ENCODE data around the gene OR51B6. TPM values are rescaled to one million over a fixed set of nuclear protein-coding genes. Genes with fewer than 3 reads are reported as not detected.

OR51B6 gene
- total and polyA plus RNA-seq, 2 of the 13 experiments (the other 11 are each of a cell fraction or from before 2014, with no cell fraction given), result not detected

DNA sequence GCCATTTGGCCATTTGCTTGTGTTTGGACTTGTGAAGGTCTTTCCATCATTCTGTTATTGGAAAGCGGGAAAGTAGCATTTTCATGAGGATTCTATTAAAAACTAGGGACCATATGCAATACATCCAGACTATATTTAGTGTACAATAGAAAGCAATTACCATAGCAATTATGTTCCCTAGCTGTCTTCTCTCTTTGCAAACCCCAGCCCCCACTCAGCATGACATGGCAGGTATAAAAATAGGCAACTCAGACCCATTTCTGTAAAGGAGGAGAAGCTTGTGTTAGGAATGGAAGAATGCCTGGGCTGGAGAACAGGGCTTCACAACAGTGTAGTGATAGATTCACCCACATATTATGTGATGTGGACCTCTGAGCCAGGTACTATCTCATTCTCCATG, 12.4 kb downstream of the OR51B6 start:
- intact Hi-C loops (cut with micrococcal nuclease; ENCODE audit: unreplicated experiment) (no loop called here), in situ Hi-C loops (cut with HindIII; ENCODE audit: extremely low pct_ligation_motif_present, low pct_unique_long_range_greater_than_20kb) (no loop called here)
- H3K36me3 ChIP-seq (replicated peaks in 1 of 2; ENCODE audit: control insufficient read depth in 1 of 2, insufficient read depth in 2 of 2, low read length in 2 of 2), result no peaks in the 10 kb centered on the region
- 13% methylated on average over 1 of the region's 1 CpG for WGBS (ENCODE audit: low lambda C conversion rate)
- ATAC-seq (no peak), FAIRE-seq (no peak), DNase-seq (ENCODE audit: low spot score) (no peak)
- no peaks in the 10 kb centered on the region for H3K4me1 ChIP-seq (ENCODE audit: insufficient read depth, low read length)
- no peaks in the 10 kb centered on the region for H3K27me3 ChIP-seq (ENCODE audit: control insufficient read depth in 1 of 2, insufficient read depth in 2 of 2, low read length in 2 of 2)
- no TSS peak for BruUV-seq (replicated peaks)
- H3K79me2 ChIP-seq (ENCODE audit: insufficient read depth, low read length), result no peaks in the 10 kb centered on the region
- ChIA-PET CTCF (ENCODE audit: low intra/inter-chr PET ratio, low total read pairs) (no interaction called here), POLR2A (no interaction called here)
- no peak overlapping the region for H3K4me2 ChIP-seq (ENCODE audit: low read depth, low read length)
- no peaks in the 10 kb centered on the region for H3K9me3 ChIP-seq (ENCODE audit: low read length)
- H3K4me3 ChIP-seq (replicated peaks in 1 of 3; ENCODE audit: insufficient read depth in 1 of 3, low read depth in 2 of 3, low read length in 3 of 3), result no peak overlapping the region
- H2AFZ ChIP-seq (ENCODE audit: low read length), result no peak overlapping the region
- no peaks in the 10 kb centered on the region for H4K20me1 ChIP-seq (ENCODE audit: insufficient read depth, low read length)
- no peak for TF ChIP-seq ZNF883 (CRISPR knock-in tag; IDR thresholded peaks at IDR 0.05; ENCODE audit: not compliant biosample characterization)
- no peak for TF ChIP-seq ZNF20 (CRISPR knock-in tag; IDR thresholded peaks at IDR 0.05)
- no peak for TF ChIP-seq MAFF (IDR thresholded peaks at IDR 0.05; ENCODE audit: low read depth, low read length)
- no peak for TF ChIP-seq ATF1 (CRISPR knock-in tag; IDR thresholded peaks at IDR 0.05)
- TF ChIP-seq ZSCAN29 (CRISPR knock-in tag; conservative IDR thresholded peaks at IDR 0.05), result no peak
- TF ChIP-seq SMAD1 (CRISPR knock-in tag; IDR thresholded peaks at IDR 0.05; ENCODE audit: borderline replicate concordance, low read depth), result no peak
- TF ChIP-seq, protein P1, sequence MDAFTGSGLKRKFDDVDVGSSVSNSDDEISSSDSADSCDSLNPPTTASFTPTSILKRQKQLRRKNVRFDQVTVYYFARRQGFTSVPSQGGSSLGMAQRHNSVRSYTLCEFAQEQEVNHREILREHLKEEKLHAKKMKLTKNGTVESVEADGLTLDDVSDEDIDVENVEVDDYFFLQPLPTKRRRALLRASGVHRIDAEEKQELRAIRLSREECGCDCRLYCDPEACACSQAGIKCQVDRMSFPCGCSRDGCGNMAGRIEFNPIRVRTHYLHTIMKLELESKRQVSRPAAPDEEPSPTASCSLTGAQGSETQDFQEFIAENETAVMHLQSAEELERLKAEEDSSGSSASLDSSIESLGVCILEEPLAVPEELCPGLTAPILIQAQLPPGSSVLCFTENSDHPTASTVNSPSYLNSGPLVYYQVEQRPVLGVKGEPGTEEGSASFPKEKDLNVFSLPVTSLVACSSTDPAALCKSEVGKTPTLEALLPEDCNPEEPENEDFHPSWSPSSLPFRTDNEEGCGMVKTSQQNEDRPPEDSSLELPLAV (CRISPR knock-in tag; conservative IDR thresholded peaks at IDR 0.05; ENCODE audit: low read depth), result no peak
- no peak for TF ChIP-seq THYN1 (CRISPR knock-in tag; IDR thresholded peaks at IDR 0.05; ENCODE audit: borderline replicate concordance, low read depth)
- no peak for TF ChIP-seq PHB2 (IDR thresholded peaks at IDR 0.05; ENCODE audit: partially characterized antibody)
- TF ChIP-seq MED8 (CRISPR knock-in tag; IDR thresholded peaks at IDR 0.05; ENCODE audit: insufficient replicate concordance), result no peak
- no peak for TF ChIP-seq ZFP90 (CRISPR knock-in tag; IDR thresholded peaks at IDR 0.05; ENCODE audit: borderline replicate concordance)
- TF ChIP-seq HHEX (CRISPR knock-in tag; IDR thresholded peaks at IDR 0.05), result no peak
- TF ChIP-seq, protein P2, sequence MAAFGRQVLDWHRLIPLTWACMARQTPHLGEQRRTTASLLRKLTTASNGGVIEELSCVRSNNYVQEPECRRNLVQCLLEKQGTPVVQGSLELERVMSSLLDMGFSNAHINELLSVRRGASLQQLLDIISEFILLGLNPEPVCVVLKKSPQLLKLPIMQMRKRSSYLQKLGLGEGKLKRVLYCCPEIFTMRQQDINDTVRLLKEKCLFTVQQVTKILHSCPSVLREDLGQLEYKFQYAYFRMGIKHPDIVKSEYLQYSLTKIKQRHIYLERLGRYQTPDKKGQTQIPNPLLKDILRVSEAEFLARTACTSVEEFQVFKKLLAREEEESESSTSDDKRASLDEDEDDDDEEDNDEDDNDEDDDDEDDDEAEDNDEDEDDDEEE (CRISPR knock-in tag; IDR thresholded peaks at IDR 0.05), result no peak
- TF ChIP-seq REPIN1 (CRISPR knock-in tag; IDR thresholded peaks at IDR 0.05; ENCODE audit: borderline replicate concordance, low read depth), result no peak
- no peak for TF ChIP-seq HNRNPL (IDR thresholded peaks at IDR 0.05; ENCODE audit: low read depth, low read length)
- TF ChIP-seq POLR2AphosphoS5 (IDR thresholded peaks at IDR 0.05; ENCODE audit: low read depth, low read length), result no peak
- H3K9ac ChIP-seq (ENCODE audit: insufficient read depth, low read depth, low read length), result no peak overlapping the region
- H3K27ac ChIP-seq (ENCODE audit: extremely low read length, insufficient read depth, low read length), result no peak overlapping the region
